Trophoblast cell (in vitro differentiated cells and primary cell): ENCODE results near the gene ANKRD33.

Source experiments
- DNase-seq, 2 donors: peaks; one replicate each; pipeline ENCODE4 v3.0.0-alpha.2; 2016
- H2AFZ ChIP-seq: 2 replicates; pipeline ENCODE4 v1.6.1; 2013; ENCODE audit warnings: low read length, moderate library complexity, mild to moderate bottlenecking; ENCODE audit not compliant: insufficient read depth, poor library complexity
- H2AK5ac ChIP-seq: 2 replicates; pipeline ENCODE4 v1.6.1; 2013; ENCODE audit warnings: mild to moderate bottlenecking, low read length
- H2BK120ac ChIP-seq: 2 replicates; pipeline ENCODE4 v1.6.1; 2013; ENCODE audit warnings: low read length, mild to moderate bottlenecking, moderate library complexity; ENCODE audit not compliant: insufficient read depth, poor library complexity
- H2BK12ac ChIP-seq: 2 replicates; pipeline ENCODE4 v1.6.1; 2013; ENCODE audit warnings: mild to moderate bottlenecking, low read length, moderate library complexity
- H2BK5ac ChIP-seq: 2 replicates; pipeline ENCODE4 v1.6.1; 2013; ENCODE audit warnings: low read length, low read depth, moderate library complexity, mild to moderate bottlenecking; ENCODE audit not compliant: poor library complexity
- H3K14ac ChIP-seq: 2 replicates; pipeline ENCODE4 v1.6.1; 2013; ENCODE audit warnings: mild to moderate bottlenecking, low read length
- H3K18ac ChIP-seq: 2 replicates; pipeline ENCODE4 v1.6.1; 2013; ENCODE audit warnings: mild to moderate bottlenecking, low read length
- H3K23ac ChIP-seq: 2 replicates; pipeline ENCODE4 v1.6.1; 2013; ENCODE audit warnings: low read length
- H3K27ac ChIP-seq: 2 replicates; pipeline ENCODE4 v1.5.1; 2013; ENCODE audit warnings: low read depth, mild to moderate bottlenecking, inconsistent platforms, low read length, moderate library complexity
- H3K27me3 ChIP-seq: 2 replicates; pipeline ENCODE4 v1.6.1; 2013; ENCODE audit warnings: inconsistent platforms, mild to moderate bottlenecking, low read length, moderate library complexity; ENCODE audit not compliant: insufficient read depth
- H3K36me3 ChIP-seq, 2 experiments: 1 replicate in 1 of 2; 2 replicates in 1 of 2; pipeline ENCODE4 v1.6.1; 2013; ENCODE audit warnings: low read length in 2 of 2, mild to moderate bottlenecking in 2 of 2, moderate library complexity in 1 of 2; ENCODE audit not compliant: insufficient read depth in 2 of 2, control insufficient read depth in 1 of 2
- H3K4ac ChIP-seq: 2 replicates; pipeline ENCODE4 v1.6.1; 2013; ENCODE audit warnings: low read depth, mild to moderate bottlenecking, low read length, moderate library complexity
- H3K4me1 ChIP-seq, 2 experiments: 1 replicate in 1 of 2; 2 replicates in 1 of 2; pipeline ENCODE4 v1.6.1; 2013; ENCODE audit warnings: low read length in 2 of 2, mild to moderate bottlenecking in 2 of 2, moderate library complexity in 1 of 2; ENCODE audit not compliant: insufficient read depth in 2 of 2, control insufficient read depth in 1 of 2
- H3K4me2 ChIP-seq: 2 replicates; pipeline ENCODE4 v1.6.1; 2013; ENCODE audit warnings: inconsistent platforms, mild to moderate bottlenecking, low read length, moderate library complexity
- H3K4me3 ChIP-seq: 2 replicates; pipeline ENCODE4 v1.5.1; 2013; ENCODE audit warnings: mild to moderate bottlenecking, low read depth, low read length, inconsistent platforms
- H3K79me1 ChIP-seq: one replicate; pipeline ENCODE4 v1.6.1; 2013; ENCODE audit warnings: low read length
- H3K79me2 ChIP-seq: 2 replicates; pipeline ENCODE4 v1.6.1; 2013; ENCODE audit warnings: low read length, mild to moderate bottlenecking; ENCODE audit not compliant: control insufficient read depth, insufficient read depth, poor library complexity
- H3K9ac ChIP-seq: 2 replicates; pipeline ENCODE4 v1.6.1; 2013; ENCODE audit warnings: mild to moderate bottlenecking, low read length
- H3K9me3 ChIP-seq: 2 replicates; pipeline ENCODE4 v1.6.1; 2013; ENCODE audit warnings: low read depth, mild to moderate bottlenecking, control low read depth, inconsistent platforms, low read length; ENCODE audit not compliant: insufficient read depth
- H4K12ac ChIP-seq: 2 replicates; pipeline ENCODE4 v1.6.1; 2013; ENCODE audit warnings: low read depth, mild to moderate bottlenecking, low read length, moderate library complexity
- H4K8ac ChIP-seq: 2 replicates; pipeline ENCODE4 v1.6.1; 2013; ENCODE audit warnings: low read depth, mild to moderate bottlenecking, low read length, moderate library complexity
- H4K91ac ChIP-seq: one replicate; pipeline ENCODE4 v1.6.1; 2013; ENCODE audit warnings: low read depth, mild to moderate bottlenecking, low read length, moderate library complexity
- WGBS: extraction: QIAGEN DNeasy Blood & Tissue Kit; methylation state at CpG from one replicate; pipeline ENCODE4 v1.1.7; 2013; ENCODE audit warnings: missing lambda C conversion rate; ENCODE audit not compliant: insufficient read length, insufficient coverage; ENCODE audit errors: extremely low coverage; 5-methylcytosine and 5-hydroxymethylcytosine counted together

ANKRD33 gene

GRCh38 chr12:51863363-51863932 lies 24.5 kb upstream of the ANKRD33 start:
- no CpG with 5 or more reads among the region's 17 CpGs for WGBS
- Histone ChIP-seq H2BK12ac (peak overlapping the region; percentile 53), H3K36me3 (no peaks in the 10 kb centered on the region), H3K14ac (peak overlapping the region; percentile 40), H3K4ac (no peak overlapping the region), H3K4me2 (peak overlapping the region; percentile 73), H3K27ac (peak overlapping the region; percentile 57), H4K12ac (no peak overlapping the region), H3K4me3 (no peak overlapping the region), H3K9me3 (no peaks in the 10 kb centered on the region), H3K9ac (no peak overlapping the region), H2BK120ac (peak overlapping the region; percentile 2), H3K23ac (no peak overlapping the region), H2AFZ (peak overlapping the region; percentile 6), H4K8ac (peak overlapping the region; percentile 7), H2AK5ac (peak overlapping the region; percentile 14), H2BK5ac (no peak overlapping the region), H3K79me1 (peaks cover 22% of the 10 kb centered on the region), H4K91ac (peak overlapping the region; percentile 96), H3K18ac (no peak overlapping the region), H3K79me2 (no peaks in the 10 kb centered on the region), H3K27me3 (no peaks in the 10 kb centered on the region), H3K4me1 (peaks cover 30 to 33% of the 10 kb centered on the region in 2 experiments)
- no peak for DNase-seq

- Histone ChIP-seq H2BK12ac (peak overlapping the region; percentile 96), H3K27ac (peak overlapping the region; percentile 96), H3K4me3 (peak overlapping the region; percentile 44), H3K9me3 (no peaks in the 10 kb centered on the region), H2AFZ (peak overlapping the region; percentile 43), H2AK5ac (peak overlapping the region; percentile 80), H4K91ac (peak overlapping the region; percentile 96), H4K12ac (peak overlapping the region; percentile 67), H3K18ac (peak overlapping the region; percentile 82), H3K79me1 (peaks cover 30% of the 10 kb centered on the region), H3K4me1 (peaks cover 31 to 39% of the 10 kb centered on the region in 2 experiments), H2BK120ac (peak overlapping the region; percentile 93), H3K14ac (peak overlapping the region; percentile 94), H3K23ac (no peak overlapping the region), H3K4me2 (peak overlapping the region; percentile 73), H3K9ac (peak overlapping the region; percentile 42), H3K4ac (peak overlapping the region; percentile 76), H3K36me3 (no peaks in the 10 kb centered on the region), H3K27me3 (no peaks in the 10 kb centered on the region), H3K79me2 (no peaks in the 10 kb centered on the region), H4K8ac (peak overlapping the region; percentile 72), H2BK5ac (peak overlapping the region; percentile 90)
- no peak for DNase-seq
- WGBS: no CpG with 5 or more reads among the region's 53 CpGs
These were observed 23.7 kb upstream of the ANKRD33 start for GRCh38 chr12:51863933-51864832.

GRCh38 chr12:51864833-51865670 lies 22.9 kb upstream of the ANKRD33 start:
- Histone ChIP-seq H3K4me2 (peak overlapping the region; percentile 73), H3K27ac (peak overlapping the region; percentile 96), H4K12ac (peak overlapping the region; percentile 67), H2BK120ac (peak overlapping the region; percentile 93), H3K4me1 (peaks cover 37 to 45% of the 10 kb centered on the region in 2 experiments), H3K9me3 (no peaks in the 10 kb centered on the region), H3K9ac (peak overlapping the region; percentile 42), H3K79me2 (no peaks in the 10 kb centered on the region), H2BK12ac (peak overlapping the region; percentile 96), H3K14ac (peak overlapping the region; percentile 94), H2AK5ac (peak overlapping the region; percentile 80), H3K4ac (peak overlapping the region; percentile 76), H3K18ac (peak overlapping the region; percentile 82), H3K4me3 (no peak overlapping the region), H2BK5ac (peak overlapping the region; percentile 90), H3K27me3 (no peaks in the 10 kb centered on the region), H3K36me3 (no peaks in the 10 kb centered on the region), H3K23ac (no peak overlapping the region), H4K8ac (peak overlapping the region; percentile 72), H3K79me1 (peaks cover 34% of the 10 kb centered on the region), H2AFZ (peak overlapping the region; percentile 43), H4K91ac (peak overlapping the region; percentile 96)
- no peak for DNase-seq
- WGBS: no CpG with 5 or more reads among the region's 12 CpGs

DNA sequence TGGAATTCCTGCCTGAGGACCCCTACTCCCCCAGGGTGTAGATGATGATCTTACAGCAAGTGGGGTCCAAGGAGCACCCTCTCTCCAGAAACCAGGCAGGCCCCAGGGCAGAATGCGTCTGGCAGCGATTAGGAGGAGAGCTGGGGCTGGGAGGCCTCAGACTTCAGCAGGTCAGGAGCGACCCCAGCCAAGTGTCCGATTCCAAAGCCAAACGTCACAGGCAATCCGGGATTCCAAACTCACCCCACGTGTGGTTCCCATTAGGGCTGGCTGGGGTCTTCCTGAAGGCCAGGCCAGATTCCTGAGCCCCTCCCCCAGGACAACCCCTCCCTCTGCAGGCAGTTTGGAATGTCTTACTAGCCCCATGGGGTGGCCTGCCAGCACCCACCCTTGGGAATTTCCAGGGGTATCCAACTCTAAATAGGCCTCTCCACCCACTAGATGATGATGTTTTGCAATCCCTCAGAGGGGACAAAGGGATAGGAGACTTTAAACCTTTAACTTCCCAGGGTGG lies 22.1 kb upstream of the ANKRD33 start:
- peak overlapping the region; percentile 73 for H3K27ac ChIP-seq
- no peak overlapping the region for H3K14ac ChIP-seq
- DNase-seq: no peak
- no peak overlapping the region for H2AK5ac ChIP-seq
- H3K79me1 ChIP-seq: peaks cover 34% of the 10 kb centered on the region
- H3K23ac ChIP-seq: no peak overlapping the region
- no peak overlapping the region for H3K4ac ChIP-seq
- peak overlapping the region; percentile 52 for H2BK5ac ChIP-seq
- H2BK120ac ChIP-seq: peak overlapping the region; percentile 26
- no peak overlapping the region for H4K12ac ChIP-seq
- H3K9ac ChIP-seq: no peak overlapping the region
- H3K27me3 ChIP-seq: no peaks in the 10 kb centered on the region
- no peaks in the 10 kb centered on the region for H3K9me3 ChIP-seq
- H3K4me3 ChIP-seq: no peak overlapping the region
- H4K91ac ChIP-seq: peak overlapping the region; percentile 96
- peak overlapping the region; percentile 39 for H2BK12ac ChIP-seq
- WGBS: no CpG with 5 or more reads among the region's 7 CpGs
- peaks cover 39 to 49% of the 10 kb centered on the region in 2 experiments for H3K4me1 ChIP-seq
- no peaks in the 10 kb centered on the region for H3K79me2 ChIP-seq
- no peak overlapping the region for H2AFZ ChIP-seq
- H3K4me2 ChIP-seq: peak overlapping the region; percentile 73
- H4K8ac ChIP-seq: peak overlapping the region; percentile 17
- H3K36me3 ChIP-seq: no peaks in the 10 kb centered on the region
- no peak overlapping the region for H3K18ac ChIP-seq
